HCT116 (cell line): Measurements from ENCODE around the gene EWSR1. TPM values are rescaled to one million over a fixed set of nuclear protein-coding genes. Genes with fewer than 3 reads are reported as not detected.

Experiments
- ATAC-seq: fragments of 200-7000 bp; cut with Tn5 transposase; 2 replicates; pipeline ENCODE4 v1.9.1; 2020; ENCODE audit warnings: mild to moderate bottlenecking, moderate library complexity
- BruUV-seq: library from RNA; stranded (reverse); fragments of 400-500 nt; replicated peaks from 2 replicates; lab custom pipeline; 2021; lab: Mats Ljungman, UMichigan
- CTCF ChIA-PET: fragments of 300-600 bp; sonication (Branson Sonifier 250); formaldehyde crosslinking; loops from one replicate; lab custom pipeline; 2021; ENCODE audit warnings: antibody characterized with exemption; lab: Charles Lee
- POLR2A ChIA-PET: fragments of 300-600, 350-600 bp; sonication (Branson Sonifier 250); formaldehyde crosslinking; loops from one replicate; lab custom pipeline; 2021; ENCODE audit warnings: antibody characterized with exemption; lab: Charles Lee
- RAD21 ChIA-PET, 2 experiments: fragments of 300-600 bp; sonication (Branson Sonifier 250); formaldehyde crosslinking; loops; one replicate each; lab custom pipeline; 2023; ENCODE audit warnings: low total read pairs in 2 of 2; ENCODE audit not compliant: uncharacterized antibody in 2 of 2, unreplicated experiment in 2 of 2, low non-redundant PET in 1 of 2; lab: Charles Lee
- DNase-seq: peaks from one replicate; pipeline ENCODE4 v3.0.0-alpha.2; 2010; ENCODE audit warnings: low read depth, low spot score
- H2AFZ ChIP-seq: fragments of 200-600 bp; shearing (Covaris generic), sonication (generic); 2 replicates; pipeline ENCODE4 v1.6.1; 2017; ENCODE audit warnings: low read depth, mixed run types, mixed read lengths, antibody characterized with exemption, low read length; ENCODE audit not compliant: poor library complexity, severe bottlenecking
- H3K27ac ChIP-seq: 2 replicates; pipeline ENCODE4 v1.5.1; 2012; ENCODE audit warnings: low read depth, low read length
- H3K27me3 ChIP-seq: fragments of 200-600 bp; sonication (generic); 2 replicates; pipeline ENCODE4 v1.6.1; 2016; ENCODE audit warnings: mixed run types, low read length, mixed read lengths; ENCODE audit not compliant: insufficient read depth
- H3K36me3 ChIP-seq, 2 experiments: fragments of 200-500 bp in 1 of 2; fragments of 200-600 bp in 1 of 2; sonication (Bioruptor generic) in 1 of 2; sonication (generic) in 1 of 2; 2 replicates each; pipeline versions ENCODE4 v1.5.1 to v1.6.1; 2014 to 2016; ENCODE audit warnings: low read length in 2 of 2, inconsistent platforms in 1 of 2, mixed read lengths in 1 of 2, mixed run types in 1 of 2; ENCODE audit not compliant: insufficient read depth in 2 of 2, control insufficient read depth in 1 of 2
- H3K4me1 ChIP-seq, 2 experiments: fragments of 200-600 bp in 1 of 2; sonication (generic) in 1 of 2; 2 replicates each; pipeline versions ENCODE4 v1.5.1 to v1.6.1; 2012 to 2017; ENCODE audit warnings: low read length in 2 of 2, inconsistent platforms in 1 of 2, mild to moderate bottlenecking in 1 of 2, mixed read lengths in 1 of 2, mixed run types in 1 of 2, moderate library complexity in 1 of 2; ENCODE audit not compliant: insufficient read depth in 2 of 2, control insufficient read depth in 1 of 2
- H3K4me2 ChIP-seq: fragments of 200-600 bp; sonication (generic); 2 replicates; pipeline ENCODE4 v1.6.1; 2017; ENCODE audit warnings: mixed run types, low read length, mixed read lengths
- H3K4me3 ChIP-seq, 2 experiments: fragments of 200-600 bp in 1 of 2; sonication (generic) in 1 of 2; replicated peaks in 1 of 2; 2 replicates each; pipeline ENCODE4 v1.5.1; 2011 to 2016; ENCODE audit warnings: low read length in 2 of 2, control low read depth in 1 of 2, low read depth in 1 of 2, mild to moderate bottlenecking in 1 of 2, mixed read lengths in 1 of 2, mixed run types in 1 of 2
- H3K79me2 ChIP-seq: fragments of 200-600 bp; sonication (generic); 2 replicates; pipeline ENCODE4 v1.6.1; 2017; ENCODE audit warnings: mild to moderate bottlenecking, mixed run types, low read length, moderate library complexity, mixed read lengths; ENCODE audit not compliant: insufficient read depth
- H3K9ac ChIP-seq: fragments of 200-600 bp; sonication (generic); 2 replicates; pipeline ENCODE4 v1.6.1; 2016; ENCODE audit warnings: low read length, mixed read lengths
- H3K9me2 ChIP-seq: fragments of 200-600 bp; sonication (generic), shearing (Covaris generic); 2 replicates; pipeline ENCODE4 v1.6.1; 2017; ENCODE audit warnings: mixed run types, mild to moderate bottlenecking, moderate library complexity; ENCODE audit not compliant: insufficient read depth
- H3K9me3 ChIP-seq, 2 experiments: fragments of 200-500 bp in 1 of 2; fragments of 200-600 bp in 1 of 2; sonication (Bioruptor generic) in 1 of 2; sonication (generic) in 1 of 2; 2 replicates each; pipeline ENCODE4 v1.6.1; 2014 to 2017; ENCODE audit warnings: low read length in 2 of 2, mixed read lengths in 2 of 2, inconsistent platforms in 1 of 2, low read depth in 1 of 2, mild to moderate bottlenecking in 1 of 2, mixed run types in 1 of 2, moderate library complexity in 1 of 2; ENCODE audit not compliant: control insufficient read depth in 1 of 2, insufficient read depth in 1 of 2
- H4K20me1 ChIP-seq: fragments of 200-600 bp; sonication (generic), shearing (Covaris generic); 2 replicates; pipeline ENCODE4 v1.6.1; 2017; ENCODE audit warnings: mixed run types, mild to moderate bottlenecking, moderate library complexity; ENCODE audit not compliant: insufficient read depth
- CBX3 ChIP-seq: IDR thresholded peaks from 2 replicates; pipeline ENCODE4 v1.6.1; 2012; ENCODE audit warnings: low read depth
- CEBPB ChIP-seq: IDR thresholded peaks from 2 replicates; pipeline ENCODE4 v1.6.1; 2012; ENCODE audit warnings: low read depth
- EGR1 ChIP-seq: IDR thresholded peaks from 2 replicates; pipeline ENCODE4 v1.6.1; 2012; ENCODE audit warnings: low read depth
- ELF1 ChIP-seq: IDR thresholded peaks from 2 replicates; pipeline ENCODE4 v1.6.1; 2012; ENCODE audit warnings: low read depth, borderline replicate concordance
- EZH2 ChIP-seq: fragments of 200-600 bp; sonication (generic); IDR thresholded peaks from 2 replicates; pipeline ENCODE4 v1.6.1; 2017; ENCODE audit warnings: antibody characterized with exemption, mixed run types
- EZH2phosphoT487 ChIP-seq: fragments of 200-600 bp; IDR thresholded peaks from 2 replicates; pipeline ENCODE4 v1.6.1; 2018; ENCODE audit warnings: antibody characterized with exemption, borderline replicate concordance
- FOSL1 ChIP-seq: IDR thresholded peaks from 2 replicates; pipeline ENCODE4 v1.6.1; 2012; ENCODE audit warnings: low read depth
- JUND ChIP-seq: IDR thresholded peaks from 2 replicates; pipeline ENCODE4 v1.6.1; 2012
- POLR2A ChIP-seq: IDR thresholded peaks from 2 replicates; pipeline ENCODE4 v1.7.0; 2011; ENCODE audit warnings: borderline replicate concordance; ENCODE audit not compliant: insufficient read depth, insufficient read length; ENCODE audit errors: extremely low read depth
- POLR2AphosphoS5 ChIP-seq: IDR thresholded peaks from 2 replicates; pipeline ENCODE4 v1.6.1; 2011; ENCODE audit warnings: mild to moderate bottlenecking, low read depth, low read length, moderate library complexity
- RAD21 ChIP-seq: IDR thresholded peaks from 2 replicates; pipeline ENCODE4 v1.6.1; 2012; ENCODE audit warnings: low read depth, mild to moderate bottlenecking
- SIN3A ChIP-seq: IDR thresholded peaks from 2 replicates; pipeline ENCODE4 v1.6.1; 2012; ENCODE audit warnings: low read depth
- SRF ChIP-seq: IDR thresholded peaks from 2 replicates; pipeline ENCODE4 v1.6.1; 2012; ENCODE audit warnings: low read depth
- TCF7L2 ChIP-seq: IDR thresholded peaks from 2 replicates; pipeline ENCODE4 v1.7.0; 2011; ENCODE audit warnings: borderline replicate concordance, inconsistent platforms; ENCODE audit not compliant: insufficient read depth, insufficient read length; ENCODE audit errors: extremely low read depth
- ZFX ChIP-seq: fragments of 450-650 bp; IDR thresholded peaks from 2 replicates; pipeline ENCODE4 v1.6.1; 2017
- ZNF274 ChIP-seq: fragments of 200-500 bp; sonication (Bioruptor generic); IDR thresholded peaks from 2 replicates; pipeline ENCODE4 v1.6.1; 2014; ENCODE audit warnings: mild to moderate bottlenecking, low read depth, low read length, inconsistent platforms
- intact Hi-C: fragments of 100-400 bp; cut with micrococcal nuclease; formaldehyde crosslinking; loops from 2 replicates; pipeline ENCODE4 v1.10.0; 2022
- total RNA-seq: library from RNA; stranded (reverse); gene quantifications from one replicate; pipeline ENCODE4 v1.2.1, GENCODE V29; 2021; ENCODE audit not compliant: unreplicated experiment
- TF ChIP-seq, protein P1 (sequence below): IDR thresholded peaks from 2 replicates; pipeline ENCODE4 v1.6.1; 2012
- TF ChIP-seq, protein P2 (sequence below), 3 experiments: fragments of 200-600 bp in 1 of 3; sonication (generic) in 1 of 3; IDR thresholded peaks in 2 of 3; conservative IDR thresholded peaks in 1 of 3; 2 replicates each; pipeline ENCODE4 v1.5.1; 2012 to 2017; ENCODE audit warnings: low read depth in 2 of 3, low read length in 2 of 3, antibody characterized with exemption in 1 of 3, borderline replicate concordance in 1 of 3, control low read depth in 1 of 3, mild to moderate bottlenecking in 1 of 3, mixed read lengths in 1 of 3, mixed run types in 1 of 3, moderate library complexity in 1 of 3; ENCODE audit not compliant: insufficient read depth in 1 of 3
- TF ChIP-seq, protein P3 (sequence below): IDR thresholded peaks from 2 replicates; pipeline ENCODE4 v1.6.1; 2012; ENCODE audit warnings: low read depth
- TF ChIP-seq, protein P4 (sequence below): IDR thresholded peaks from 2 replicates; pipeline ENCODE4 v1.6.1; 2012

EWSR1 gene
- total RNA-seq, 1 experiment from 2014 or later = 335 TPM

DNA sequence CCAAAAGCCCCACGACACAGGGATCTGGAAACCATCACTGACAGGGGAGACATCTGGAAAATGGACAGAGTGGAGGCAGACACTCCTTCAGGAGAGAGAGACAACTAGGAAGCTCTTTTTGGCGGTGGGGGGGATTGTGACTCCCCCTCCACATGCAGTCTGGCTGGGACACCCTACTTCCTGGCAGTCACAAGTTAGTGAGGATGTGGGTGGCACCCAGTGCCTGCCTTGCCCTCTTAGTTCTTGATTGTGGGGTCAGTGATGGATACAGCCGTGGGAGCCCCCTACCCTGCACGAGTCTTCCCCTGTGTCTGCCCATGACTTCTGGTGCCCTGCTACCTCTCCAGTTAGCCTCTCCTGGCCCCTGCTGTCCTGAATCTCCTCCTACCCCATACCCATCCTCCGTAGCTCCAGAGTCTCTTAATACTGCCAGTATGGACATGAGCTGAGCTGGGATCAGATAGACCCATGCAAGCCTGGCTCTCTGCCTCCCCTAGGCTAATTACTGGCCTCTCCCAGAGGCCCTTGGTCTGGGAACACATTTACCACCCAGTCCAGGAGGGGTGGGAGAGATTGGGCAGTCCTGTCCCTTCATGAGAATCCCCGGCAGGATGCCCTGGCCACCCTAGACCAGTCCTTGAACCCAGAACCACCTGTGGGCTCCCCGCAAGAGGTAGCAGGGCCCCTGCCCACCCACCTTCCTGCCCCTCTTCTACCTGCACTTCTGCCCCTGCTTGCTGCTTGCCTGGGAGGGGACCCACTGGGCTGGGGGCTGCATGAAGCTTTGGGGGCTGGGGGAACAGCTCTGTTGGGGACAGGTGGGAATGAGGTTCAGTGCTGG, 23.1 kb upstream of the EWSR1 start:
- CTCF ChIA-PET = interaction anchor here (0.6 to 2.0 kb wide), 15 partner anchors 8 to 649 kb away, joined by 3 to 23 read pairs (median 4); partner anchors contain the start of gene EMID1
- RAD21 ChIA-PET = interaction anchor here (0.6 to 1.3 kb wide), 5 partner anchors 42 to 644 kb away, joined by 4 to 7 read pairs (median 5); no protein-coding TSS in a partner anchor
- TF ChIP-seq, protein P1, sequence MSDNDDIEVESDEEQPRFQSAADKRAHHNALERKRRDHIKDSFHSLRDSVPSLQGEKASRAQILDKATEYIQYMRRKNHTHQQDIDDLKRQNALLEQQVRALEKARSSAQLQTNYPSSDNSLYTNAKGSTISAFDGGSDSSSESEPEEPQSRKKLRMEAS = no peak
- no peak for TF ChIP-seq JUND
- TF ChIP-seq, protein P2, sequence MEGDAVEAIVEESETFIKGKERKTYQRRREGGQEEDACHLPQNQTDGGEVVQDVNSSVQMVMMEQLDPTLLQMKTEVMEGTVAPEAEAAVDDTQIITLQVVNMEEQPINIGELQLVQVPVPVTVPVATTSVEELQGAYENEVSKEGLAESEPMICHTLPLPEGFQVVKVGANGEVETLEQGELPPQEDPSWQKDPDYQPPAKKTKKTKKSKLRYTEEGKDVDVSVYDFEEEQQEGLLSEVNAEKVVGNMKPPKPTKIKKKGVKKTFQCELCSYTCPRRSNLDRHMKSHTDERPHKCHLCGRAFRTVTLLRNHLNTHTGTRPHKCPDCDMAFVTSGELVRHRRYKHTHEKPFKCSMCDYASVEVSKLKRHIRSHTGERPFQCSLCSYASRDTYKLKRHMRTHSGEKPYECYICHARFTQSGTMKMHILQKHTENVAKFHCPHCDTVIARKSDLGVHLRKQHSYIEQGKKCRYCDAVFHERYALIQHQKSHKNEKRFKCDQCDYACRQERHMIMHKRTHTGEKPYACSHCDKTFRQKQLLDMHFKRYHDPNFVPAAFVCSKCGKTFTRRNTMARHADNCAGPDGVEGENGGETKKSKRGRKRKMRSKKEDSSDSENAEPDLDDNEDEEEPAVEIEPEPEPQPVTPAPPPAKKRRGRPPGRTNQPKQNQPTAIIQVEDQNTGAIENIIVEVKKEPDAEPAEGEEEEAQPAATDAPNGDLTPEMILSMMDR (IDR thresholded peaks at IDR 0.05 in 2 of 3, conservative IDR thresholded peaks at IDR 0.05 in 1 of 3; ENCODE audit: borderline replicate concordance in 1 of 3, insufficient read depth in 1 of 3, low read depth in 2 of 3, low read length in 2 of 3) = no peak
- TF ChIP-seq, protein P3, sequence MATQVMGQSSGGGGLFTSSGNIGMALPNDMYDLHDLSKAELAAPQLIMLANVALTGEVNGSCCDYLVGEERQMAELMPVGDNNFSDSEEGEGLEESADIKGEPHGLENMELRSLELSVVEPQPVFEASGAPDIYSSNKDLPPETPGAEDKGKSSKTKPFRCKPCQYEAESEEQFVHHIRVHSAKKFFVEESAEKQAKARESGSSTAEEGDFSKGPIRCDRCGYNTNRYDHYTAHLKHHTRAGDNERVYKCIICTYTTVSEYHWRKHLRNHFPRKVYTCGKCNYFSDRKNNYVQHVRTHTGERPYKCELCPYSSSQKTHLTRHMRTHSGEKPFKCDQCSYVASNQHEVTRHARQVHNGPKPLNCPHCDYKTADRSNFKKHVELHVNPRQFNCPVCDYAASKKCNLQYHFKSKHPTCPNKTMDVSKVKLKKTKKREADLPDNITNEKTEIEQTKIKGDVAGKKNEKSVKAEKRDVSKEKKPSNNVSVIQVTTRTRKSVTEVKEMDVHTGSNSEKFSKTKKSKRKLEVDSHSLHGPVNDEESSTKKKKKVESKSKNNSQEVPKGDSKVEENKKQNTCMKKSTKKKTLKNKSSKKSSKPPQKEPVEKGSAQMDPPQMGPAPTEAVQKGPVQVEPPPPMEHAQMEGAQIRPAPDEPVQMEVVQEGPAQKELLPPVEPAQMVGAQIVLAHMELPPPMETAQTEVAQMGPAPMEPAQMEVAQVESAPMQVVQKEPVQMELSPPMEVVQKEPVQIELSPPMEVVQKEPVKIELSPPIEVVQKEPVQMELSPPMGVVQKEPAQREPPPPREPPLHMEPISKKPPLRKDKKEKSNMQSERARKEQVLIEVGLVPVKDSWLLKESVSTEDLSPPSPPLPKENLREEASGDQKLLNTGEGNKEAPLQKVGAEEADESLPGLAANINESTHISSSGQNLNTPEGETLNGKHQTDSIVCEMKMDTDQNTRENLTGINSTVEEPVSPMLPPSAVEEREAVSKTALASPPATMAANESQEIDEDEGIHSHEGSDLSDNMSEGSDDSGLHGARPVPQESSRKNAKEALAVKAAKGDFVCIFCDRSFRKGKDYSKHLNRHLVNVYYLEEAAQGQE = no peak
- TF ChIP-seq CBX3 = no peak
- TF ChIP-seq TCF7L2 = no peak
- TF ChIP-seq ZNF274 = no peak
- no peak for TF ChIP-seq EZH2
- TF ChIP-seq POLR2A = no peak
- TF ChIP-seq SRF = no peak
- no peak for TF ChIP-seq ZFX
- TF ChIP-seq CEBPB = no peak
- no peak for TF ChIP-seq EZH2phosphoT487
- TF ChIP-seq, protein P4, sequence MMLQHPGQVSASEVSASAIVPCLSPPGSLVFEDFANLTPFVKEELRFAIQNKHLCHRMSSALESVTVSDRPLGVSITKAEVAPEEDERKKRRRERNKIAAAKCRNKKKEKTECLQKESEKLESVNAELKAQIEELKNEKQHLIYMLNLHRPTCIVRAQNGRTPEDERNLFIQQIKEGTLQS = no peak
- no peak for TF ChIP-seq ELF1
- TF ChIP-seq SIN3A = no peak
- no peak for TF ChIP-seq RAD21
- TF ChIP-seq POLR2AphosphoS5 = no peak
- no peak for TF ChIP-seq FOSL1
- TF ChIP-seq EGR1 = no peak
- no peaks in the 10 kb centered on the region for H3K27me3 ChIP-seq
- peak; percentile 43 for ATAC-seq
- no peaks in the 10 kb centered on the region for H4K20me1 ChIP-seq
- POLR2A ChIA-PET = no interaction called here
- H2AFZ ChIP-seq = no peak overlapping the region
- peaks cover 0 to 4% of the 10 kb centered on the region in 2 experiments; a peak in 2 of 4 replicates for H3K9me3 ChIP-seq
- H3K4me3 ChIP-seq = no peak overlapping the region
- no peaks in the 10 kb centered on the region for H3K79me2 ChIP-seq
- no peaks in the 10 kb centered on the region for H3K4me1 ChIP-seq
- H3K9me2 ChIP-seq = no peaks in the 10 kb centered on the region
- no peak for DNase-seq
- H3K27ac ChIP-seq = no peak overlapping the region
- no peaks in the 10 kb centered on the region for H3K36me3 ChIP-seq
- H3K9ac ChIP-seq = no peak overlapping the region
- intact Hi-C loops = loop anchor here (1.0 to 10.0 kb wide), 5 partner anchors 90 to 643 kb away; no protein-coding TSS in a partner anchor
- BruUV-seq = no TSS peak
- H3K4me2 ChIP-seq = no peak overlapping the region
